ENCODE data around the gene MAF.

DNA sequence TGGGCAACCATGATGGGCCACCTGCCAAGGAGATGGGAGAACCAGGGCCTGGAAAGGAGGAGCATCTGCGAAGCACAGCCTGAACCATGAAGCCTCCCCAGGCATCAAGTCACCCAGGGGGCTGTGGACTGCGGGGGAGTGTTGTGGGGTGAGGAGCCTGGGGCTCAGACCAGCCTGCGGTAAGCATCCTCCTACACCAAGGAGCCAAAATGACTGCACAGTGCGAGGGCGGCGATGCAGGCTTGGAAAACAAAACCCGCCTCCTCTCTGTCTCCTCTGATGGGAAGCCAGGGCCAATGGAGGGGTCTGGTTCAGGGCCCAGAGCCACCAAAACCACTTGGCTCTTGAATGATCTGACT, 18.1 kb upstream of the MAF start:
- TF ChIP-seq, protein P1, sequence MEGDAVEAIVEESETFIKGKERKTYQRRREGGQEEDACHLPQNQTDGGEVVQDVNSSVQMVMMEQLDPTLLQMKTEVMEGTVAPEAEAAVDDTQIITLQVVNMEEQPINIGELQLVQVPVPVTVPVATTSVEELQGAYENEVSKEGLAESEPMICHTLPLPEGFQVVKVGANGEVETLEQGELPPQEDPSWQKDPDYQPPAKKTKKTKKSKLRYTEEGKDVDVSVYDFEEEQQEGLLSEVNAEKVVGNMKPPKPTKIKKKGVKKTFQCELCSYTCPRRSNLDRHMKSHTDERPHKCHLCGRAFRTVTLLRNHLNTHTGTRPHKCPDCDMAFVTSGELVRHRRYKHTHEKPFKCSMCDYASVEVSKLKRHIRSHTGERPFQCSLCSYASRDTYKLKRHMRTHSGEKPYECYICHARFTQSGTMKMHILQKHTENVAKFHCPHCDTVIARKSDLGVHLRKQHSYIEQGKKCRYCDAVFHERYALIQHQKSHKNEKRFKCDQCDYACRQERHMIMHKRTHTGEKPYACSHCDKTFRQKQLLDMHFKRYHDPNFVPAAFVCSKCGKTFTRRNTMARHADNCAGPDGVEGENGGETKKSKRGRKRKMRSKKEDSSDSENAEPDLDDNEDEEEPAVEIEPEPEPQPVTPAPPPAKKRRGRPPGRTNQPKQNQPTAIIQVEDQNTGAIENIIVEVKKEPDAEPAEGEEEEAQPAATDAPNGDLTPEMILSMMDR (optimal IDR thresholded peaks at IDR 0.05 in 1 of 3, IDR thresholded peaks at IDR 0.05 in 1 of 3, conservative IDR thresholded peaks at IDR 0.05 in 1 of 3; ENCODE audit: extremely low read depth in 1 of 3, insufficient read depth in 2 of 3, low read length in 3 of 3) = no peak
- TF ChIP-seq EZH2 (IDR thresholded peaks at IDR 0.05; ENCODE audit: low read length) = no peak
